K562 treated with DMSO at 1 percent for 24 hours (cell line): ENCODE data around the gene GEMIN5. TPM values are rescaled to one million over a fixed set of nuclear protein-coding genes. Genes with fewer than 3 reads are reported as not detected.

Experiments
- total RNA-seq: library from RNA; unstranded; fragments of 300-600 nt; gene quantifications from 2 replicates; pipeline ENCODE4 v1.2.3, GENCODE V29; 2022; ENCODE audit warnings: low read depth; ENCODE audit not compliant: insufficient read depth

Gene GEMIN5, protein sequence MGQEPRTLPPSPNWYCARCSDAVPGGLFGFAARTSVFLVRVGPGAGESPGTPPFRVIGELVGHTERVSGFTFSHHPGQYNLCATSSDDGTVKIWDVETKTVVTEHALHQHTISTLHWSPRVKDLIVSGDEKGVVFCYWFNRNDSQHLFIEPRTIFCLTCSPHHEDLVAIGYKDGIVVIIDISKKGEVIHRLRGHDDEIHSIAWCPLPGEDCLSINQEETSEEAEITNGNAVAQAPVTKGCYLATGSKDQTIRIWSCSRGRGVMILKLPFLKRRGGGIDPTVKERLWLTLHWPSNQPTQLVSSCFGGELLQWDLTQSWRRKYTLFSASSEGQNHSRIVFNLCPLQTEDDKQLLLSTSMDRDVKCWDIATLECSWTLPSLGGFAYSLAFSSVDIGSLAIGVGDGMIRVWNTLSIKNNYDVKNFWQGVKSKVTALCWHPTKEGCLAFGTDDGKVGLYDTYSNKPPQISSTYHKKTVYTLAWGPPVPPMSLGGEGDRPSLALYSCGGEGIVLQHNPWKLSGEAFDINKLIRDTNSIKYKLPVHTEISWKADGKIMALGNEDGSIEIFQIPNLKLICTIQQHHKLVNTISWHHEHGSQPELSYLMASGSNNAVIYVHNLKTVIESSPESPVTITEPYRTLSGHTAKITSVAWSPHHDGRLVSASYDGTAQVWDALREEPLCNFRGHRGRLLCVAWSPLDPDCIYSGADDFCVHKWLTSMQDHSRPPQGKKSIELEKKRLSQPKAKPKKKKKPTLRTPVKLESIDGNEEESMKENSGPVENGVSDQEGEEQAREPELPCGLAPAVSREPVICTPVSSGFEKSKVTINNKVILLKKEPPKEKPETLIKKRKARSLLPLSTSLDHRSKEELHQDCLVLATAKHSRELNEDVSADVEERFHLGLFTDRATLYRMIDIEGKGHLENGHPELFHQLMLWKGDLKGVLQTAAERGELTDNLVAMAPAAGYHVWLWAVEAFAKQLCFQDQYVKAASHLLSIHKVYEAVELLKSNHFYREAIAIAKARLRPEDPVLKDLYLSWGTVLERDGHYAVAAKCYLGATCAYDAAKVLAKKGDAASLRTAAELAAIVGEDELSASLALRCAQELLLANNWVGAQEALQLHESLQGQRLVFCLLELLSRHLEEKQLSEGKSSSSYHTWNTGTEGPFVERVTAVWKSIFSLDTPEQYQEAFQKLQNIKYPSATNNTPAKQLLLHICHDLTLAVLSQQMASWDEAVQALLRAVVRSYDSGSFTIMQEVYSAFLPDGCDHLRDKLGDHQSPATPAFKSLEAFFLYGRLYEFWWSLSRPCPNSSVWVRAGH (N-terminal part only)
- total RNA-seq = 8.3 and 9.1 TPM in 2 replicates

DNA sequence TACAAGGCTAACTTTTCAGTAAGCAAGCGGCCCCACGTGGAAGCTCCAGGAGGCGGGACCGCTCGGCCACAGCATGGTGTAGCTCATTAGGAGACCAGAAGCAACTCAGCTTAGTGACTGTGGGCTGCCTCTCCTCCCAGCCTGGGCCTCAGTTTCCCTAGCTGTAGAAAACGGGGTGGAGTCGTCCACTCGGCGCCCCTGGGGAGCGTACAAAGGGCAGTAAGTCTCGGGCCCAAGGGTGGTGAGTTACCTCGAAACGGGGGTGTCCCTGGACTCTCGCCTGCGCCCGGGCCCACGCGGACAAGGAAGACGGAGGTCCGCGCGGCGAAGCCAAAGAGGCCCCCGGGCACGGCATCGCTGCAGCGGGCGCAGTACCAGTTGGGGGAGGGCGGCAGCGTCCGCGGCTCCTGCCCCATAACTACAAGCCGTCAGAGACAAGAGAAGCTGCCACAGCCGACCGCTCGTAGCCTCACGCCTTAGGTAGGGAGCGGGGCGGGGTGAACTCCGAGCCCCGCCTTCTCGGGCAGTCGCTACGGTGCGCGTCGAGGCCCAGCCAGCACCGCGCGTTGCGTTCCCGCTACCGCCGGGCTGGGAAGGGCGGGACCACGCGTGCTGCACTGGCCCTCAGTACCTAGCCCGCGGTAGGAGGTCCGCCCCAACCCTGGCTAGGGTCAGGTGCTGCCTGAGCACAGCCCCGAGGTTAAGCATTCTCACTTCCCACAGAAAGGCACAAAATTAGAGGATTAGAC is at the start of gene GEMIN5:
GEMIN5 (minus strand) TSS at position 494 of the 749 bp plus-strand sequence; CDS start at position 416, 78 bp downstream.

DNA sequence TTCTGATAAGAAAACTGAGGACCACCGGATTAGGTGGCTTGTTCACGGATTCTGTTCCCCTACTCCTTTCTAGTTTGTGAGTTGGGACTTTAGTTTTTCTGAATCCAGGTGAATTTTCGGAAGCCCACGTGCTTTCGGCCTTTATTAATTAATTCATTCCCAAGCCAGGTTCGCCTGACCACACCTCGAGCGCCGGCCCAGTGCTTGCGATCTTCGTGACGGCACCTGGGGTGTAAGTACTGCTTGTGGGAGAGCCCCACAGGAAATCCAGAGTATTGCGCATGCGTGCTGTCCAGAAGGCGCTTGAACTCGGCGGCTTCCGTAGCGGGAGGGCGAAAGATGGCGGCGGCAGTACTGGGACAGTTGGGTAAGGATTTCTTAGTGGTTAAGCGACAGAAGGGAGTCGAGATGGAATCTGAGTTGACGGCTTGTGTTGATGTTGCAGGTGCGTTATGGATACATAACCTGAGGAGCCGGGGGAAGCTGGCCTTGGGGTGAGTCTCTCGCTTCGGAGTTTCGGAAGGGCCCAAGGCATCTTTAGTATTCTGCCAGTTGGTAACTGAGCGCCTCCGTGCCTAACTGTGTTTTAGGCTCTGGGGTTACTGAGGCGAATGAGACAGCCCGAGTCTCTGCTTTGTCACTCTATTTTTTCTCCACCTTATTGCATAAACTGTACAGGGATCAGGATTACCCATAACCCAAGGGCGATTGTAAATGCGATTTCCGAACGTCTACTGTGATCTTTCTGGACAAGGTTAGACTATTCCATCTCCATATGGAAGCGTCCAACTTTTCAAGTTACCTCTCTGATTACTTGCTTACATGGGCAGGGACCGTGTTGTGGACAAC is 3.0 kb upstream of the GEMIN5 start, which contains the start of gene MRPL22:
MRPL22 (plus strand) TSS at position 302 of the 849 bp plus-strand sequence; CDS start at position 340, 38 bp downstream.

DNA sequence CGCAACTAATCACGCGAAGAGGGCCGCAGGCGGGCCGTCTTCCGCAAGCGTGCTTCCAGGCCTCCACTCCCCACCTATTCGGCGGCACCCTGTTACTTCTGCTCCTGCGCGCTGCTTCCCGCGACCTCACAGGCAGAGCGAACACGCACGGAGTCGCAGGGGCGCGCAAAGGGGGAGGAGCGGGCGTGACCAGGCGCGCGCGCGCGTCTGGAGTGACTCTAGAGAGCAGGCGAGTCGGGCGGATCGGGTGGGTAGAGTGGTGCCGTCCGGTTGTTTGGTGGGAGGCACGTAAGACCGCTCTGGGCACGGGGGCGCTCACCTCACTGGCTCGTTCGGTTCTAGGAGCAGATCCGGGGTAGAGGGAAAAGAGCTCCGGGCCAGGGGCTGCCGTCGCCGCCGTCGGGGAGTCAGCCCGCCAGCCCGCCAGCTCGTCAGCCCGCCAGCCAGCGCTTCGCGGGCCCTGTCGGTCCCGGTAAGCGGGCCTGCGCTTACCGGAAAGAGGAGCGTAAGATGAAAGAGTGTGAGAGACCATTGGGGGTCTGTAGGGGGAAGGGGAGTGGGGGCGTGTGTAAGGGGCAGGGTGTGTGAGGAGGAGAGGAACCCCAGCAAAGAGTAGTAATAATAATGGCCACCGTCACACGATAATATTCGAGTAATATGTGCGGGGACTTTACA is 79.6 kb downstream of the GEMIN5 start, which contains the start of gene CNOT8:
CNOT8 (plus strand) TSS at position 331 of the 675 bp plus-strand sequence. CDS start 4,652 bp downstream, outside the sequence.

GRCh38 chr5:154850255-154851062 is 87.6 kb downstream of the GEMIN5 start, which contains the start of gene FAXDC2:
Gene FAXDC2 (minus strand): TSS chr5:154850603. CDS start chr5:154838178, 12,425 bp downstream.

Other genes starting within 250 kb of the GEMIN5 start
- 79.3 and 81.9 TPM in 2 replicates for gene LARP1, start 182.8 kb downstream of the GEMIN5 start, total RNA-seq
- gene FAXDC2, start 87.6 kb downstream of the GEMIN5 start, total RNA-seq = 18.4 and 19.5 TPM in 2 replicates
- gene CNOT8, start 79.6 kb downstream of the GEMIN5 start, total RNA-seq = 39.3 and 54.1 TPM in 2 replicates
- 47.1 and 55.0 TPM in 2 replicates for gene MRPL22, start 2.9 kb upstream of the GEMIN5 start, total RNA-seq
- 0.07 TPM in 1 of 2 replicates, not detected in the other for gene KIF4B, start 75.5 kb upstream of the GEMIN5 start, total RNA-seq